Astrocyte of the spinal cord (primary cell): ENCODE data around the gene CLNK.

ENCODE experiments used
- DNase-seq: peaks from one replicate; pipeline ENCODE4 v3.0.0; 2011; ENCODE audit warnings: low read depth, low spot score
- H3K4me3 ChIP-seq: 2 replicates; pipeline ENCODE4 v1.5.1; 2011; ENCODE audit warnings: low read depth, mild to moderate bottlenecking, low read length, moderate library complexity
- CTCF ChIP-seq: IDR thresholded peaks from 2 replicates; pipeline ENCODE4 v1.5.1; 2012; ENCODE audit warnings: low read depth, mild to moderate bottlenecking, low read length, inconsistent platforms
- in situ Hi-C: cut with HindIII; loops from 2 replicates; pipeline ENCODE4 v1.10.0; 2017; ENCODE audit warnings: low sequenced_read_pairs

CLNK gene

GRCh38 chr4:10716163-10716562 is 31.6 kb upstream of the CLNK start:
- H3K4me3 ChIP-seq, result no peak overlapping the region
- in situ Hi-C loops, result no loop called here
- peak; percentile 35 for DNase-seq
- peak; percentile 13 for TF ChIP-seq CTCF

GRCh38 chr4:10715696-10716095 is 31.1 kb upstream of the CLNK start:
- peak; percentile 77 for DNase-seq
- no peak overlapping the region for H3K4me3 ChIP-seq
- no peak for TF ChIP-seq CTCF
- in situ Hi-C loops, result no loop called here

GRCh38 chr4:10715135-10715534 is 30.6 kb upstream of the CLNK start:
- no peak for DNase-seq
- in situ Hi-C loops, result no loop called here
- no peak overlapping the region for H3K4me3 ChIP-seq
- no peak for TF ChIP-seq CTCF

- H3K4me3 ChIP-seq, result no peak overlapping the region
- TF ChIP-seq CTCF, result no peak
- no peak for DNase-seq
- in situ Hi-C loops, result no loop called here
Measured at GRCh38 chr4:10713591-10713990, 29.0 kb upstream of the CLNK start.

- TF ChIP-seq CTCF, result no peak
- in situ Hi-C loops, result no loop called here
- DNase-seq, result peak; percentile 57
- H3K4me3 ChIP-seq, result no peak overlapping the region
Measured at GRCh38 chr4:10706236-10706635, 21.7 kb upstream of the CLNK start.

GRCh38 chr4:10704430-10704810 is 19.9 kb upstream of the CLNK start:
- peak; percentile 40 for DNase-seq
- in situ Hi-C loops, result no loop called here
- H3K4me3 ChIP-seq, result no peak overlapping the region
- TF ChIP-seq CTCF, result no peak
